HepG2 (cell line): ENCODE results near the gene ANGPTL2. TPM values are rescaled to one million over a fixed set of nuclear protein-coding genes. Genes with fewer than 3 reads are reported as not detected.

Experiments
- ATF7-NPFF ChIP-seq: sonication (generic); formaldehyde crosslinking; IDR thresholded peaks from 2 replicates; pipeline ENCODE4 v1.8.1; 2023; ENCODE audit warnings: mild to moderate bottlenecking, low read depth, missing genetic modification reagents, moderate library complexity
- CSRNP1 ChIP-seq: sonication (generic); formaldehyde crosslinking; IDR thresholded peaks from 2 replicates; pipeline ENCODE4 v1.8.1; 2023; ENCODE audit warnings: mild to moderate bottlenecking, missing genetic modification reagents
- EHMT2 ChIP-seq: fragments of 200-600 bp; sonication (generic); IDR thresholded peaks from 2 replicates; pipeline ENCODE4 v1.7.0; 2017; ENCODE audit warnings: antibody characterized with exemption, low read depth, low read length, borderline replicate concordance
- ERF ChIP-seq: IDR thresholded peaks from 2 replicates; pipeline ENCODE4 v1.6.1; 2018; ENCODE audit warnings: missing biosample characterization, missing genetic modification reagents
- GFI1 ChIP-seq: sonication (generic); formaldehyde crosslinking; IDR thresholded peaks from 2 replicates; pipeline ENCODE4 v1.5.0; 2020; ENCODE audit warnings: missing genetic modification reagents, mild to moderate bottlenecking, borderline replicate concordance
- JUND ChIP-seq: sonication (generic); formaldehyde crosslinking; IDR thresholded peaks from 2 replicates; pipeline ENCODE4 v1.8.0; 2022; ENCODE audit warnings: mild to moderate bottlenecking, missing genetic modification reagents
- MNT ChIP-seq: fragments of 450-650 bp; IDR thresholded peaks from 2 replicates; pipeline ENCODE4 v1.6.1; 2016
- MYNN ChIP-seq: sonication (generic); formaldehyde crosslinking; IDR thresholded peaks from 2 replicates; pipeline ENCODE4 v1.4.0; 2020; ENCODE audit warnings: mild to moderate bottlenecking, low read depth, missing genetic modification reagents
- NAIF1 ChIP-seq: sonication (generic); formaldehyde crosslinking; IDR thresholded peaks from 2 replicates; pipeline ENCODE4 v1.5.0; 2020; ENCODE audit warnings: mild to moderate bottlenecking, missing genetic modification reagents, borderline replicate concordance
- NFYC ChIP-seq: IDR thresholded peaks from 2 replicates; pipeline ENCODE4 v1.6.1; 2016; ENCODE audit warnings: missing genetic modification reagents, missing compliant biosample characterization
- SOX13 ChIP-seq, 3 experiments: fragments of 450-650 bp in 1 of 3; sonication (generic) in 1 of 3; formaldehyde crosslinking in 1 of 3; IDR thresholded peaks in 2 of 3; conservative IDR thresholded peaks in 1 of 3; 2 replicates each; pipeline versions ENCODE4 v1.5.0 to v1.6.1; 2016 to 2020; ENCODE audit warnings: antibody characterized with exemption in 1 of 3, mild to moderate bottlenecking in 1 of 3, missing compliant biosample characterization in 1 of 3, missing genetic modification reagents in 1 of 3, moderate library complexity in 1 of 3
- TGIF2 ChIP-seq: IDR thresholded peaks from 2 replicates; pipeline ENCODE4 v1.6.1; 2016; ENCODE audit warnings: control low read depth, missing compliant biosample characterization
- THAP9 ChIP-seq: sonication (generic); formaldehyde crosslinking; IDR thresholded peaks from 2 replicates; pipeline ENCODE4; 2020; ENCODE audit warnings: missing genetic modification reagents, mild to moderate bottlenecking, borderline replicate concordance
- THRA ChIP-seq: sonication (generic); formaldehyde crosslinking; IDR thresholded peaks from 2 replicates; pipeline ENCODE4 v1.4.0; 2020; ENCODE audit warnings: missing genetic modification reagents, borderline replicate concordance
- ZEB1 ChIP-seq: IDR thresholded peaks from 2 replicates; pipeline ENCODE4 v1.6.1; 2012; ENCODE audit warnings: mild to moderate bottlenecking, low read depth, inconsistent platforms; ENCODE audit not compliant: insufficient replicate concordance
- ZMYM2 ChIP-seq: sonication (generic); formaldehyde crosslinking; IDR thresholded peaks from 2 replicates; pipeline ENCODE4 v1.8.0; 2022; ENCODE audit warnings: mild to moderate bottlenecking, missing genetic modification reagents
- ZNF333 ChIP-seq: sonication (generic); formaldehyde crosslinking; IDR thresholded peaks from 2 replicates; pipeline ENCODE4 v1.4.0; 2020; ENCODE audit warnings: mild to moderate bottlenecking, missing genetic modification reagents, borderline replicate concordance
- ZNF572 ChIP-seq: sonication (generic); formaldehyde crosslinking; IDR thresholded peaks from 2 replicates; pipeline ENCODE4 v1.5.1; 2020; ENCODE audit warnings: mild to moderate bottlenecking, missing genetic modification reagents
- ZNF605 ChIP-seq: sonication (generic); formaldehyde crosslinking; IDR thresholded peaks from 2 replicates; pipeline ENCODE4 v1.8.0; 2022; ENCODE audit warnings: mild to moderate bottlenecking, missing genetic modification reagents
- ZNF850 ChIP-seq: sonication (generic); formaldehyde crosslinking; conservative IDR thresholded peaks from 2 replicates; pipeline ENCODE4 v1.9.0; 2021; ENCODE audit warnings: mild to moderate bottlenecking, missing genetic modification reagents
- ZSCAN25 ChIP-seq: sonication (generic); formaldehyde crosslinking; IDR thresholded peaks from 2 replicates; pipeline ENCODE4 v1.8.0; 2022; ENCODE audit warnings: mild to moderate bottlenecking, missing genetic modification reagents
- polyA plus RNA-seq, 8 experiments: library from polyadenylated mRNA; depleted of rRNA in 3 of 8; stranded (reverse) in 7 of 8; unstranded in 1 of 8; fragments of >200 nt; fragmentation: Illumina TruSeq in 4 of 8; extraction: Trizol in 4 of 8; gene quantifications; 2 replicates each; pipeline versions ENCODE4 v1.2.1 to v1.2.3, GENCODE V29; 2011 to 2016; ENCODE audit warnings: low read depth in 4 of 8, missing spikeins in 1 of 8, mixed read lengths in 1 of 8; ENCODE audit not compliant: insufficient read depth in 1 of 8
- total RNA-seq, 5 experiments: library from RNA; depleted of rRNA; stranded (reverse); fragments of >200 nt; fragmentation: Illumina TruSeq; extraction: Trizol; gene quantifications; 2 replicates each; pipeline ENCODE4 v1.2.3, GENCODE V29; 2016; ENCODE audit warnings: low read depth in 1 of 5

ANGPTL2 gene
- total and polyA plus RNA-seq, 2 of the 13 experiments (the other 11 are each of a cell fraction or from before 2014, with no cell fraction given), result 0.91 to 21.0 TPM

- TF ChIP-seq CSRNP1 (CRISPR knock-in tag) (no peak), SOX13 (IDR thresholded peaks at IDR 0.05) (0 out of 2 replicates have a peak, but pooled peaks have one; percentile 30), SOX13 (CRISPR knock-in tag; conservative IDR thresholded peaks at IDR 0.05 in 1 of 2, IDR thresholded peaks at IDR 0.05 in 1 of 2) (no peak), ZEB1 (no peak), NAIF1 (CRISPR knock-in tag) (no peak), ZSCAN25 (CRISPR knock-in tag) (no peak), ZNF333 (no peak), ZNF850 (no peak), ERF (CRISPR knock-in tag) (0 out of 2 replicates have a peak, but pooled peaks have one; percentile 32), TGIF2 (0 out of 2 replicates have a peak, but pooled peaks have one; percentile 27), NFYC (no peak), MNT (no peak), ZNF572 (CRISPR knock-in tag) (no peak), ATF7-NPFF (CRISPR knock-in tag) (no peak), THAP9 (no peak), ZNF605 (CRISPR knock-in tag) (no peak), GFI1 (peak; percentile 96; the same call in 1 of the 2 replicates), JUND (CRISPR knock-in tag) (0 out of 2 replicates have a peak, but pooled peaks have one; percentile 24), MYNN (CRISPR knock-in tag) (no peak), EHMT2 (no peak), THRA (CRISPR knock-in tag) (no peak), ZMYM2 (peak; percentile 87)
These were observed 13.2 kb downstream of the ANGPTL2 start (continued) for GRCh38 chr9:127109212-127109711.
